Measurements from ENCODE around the gene C1orf74. TPM values are rescaled to one million over a fixed set of nuclear protein-coding genes. Genes with fewer than 3 reads are reported as not detected.

The C1orf74 gene
- total RNA-seq, 2 donors from 2014 or later: 2.2 to 2.9 TPM

DNA sequence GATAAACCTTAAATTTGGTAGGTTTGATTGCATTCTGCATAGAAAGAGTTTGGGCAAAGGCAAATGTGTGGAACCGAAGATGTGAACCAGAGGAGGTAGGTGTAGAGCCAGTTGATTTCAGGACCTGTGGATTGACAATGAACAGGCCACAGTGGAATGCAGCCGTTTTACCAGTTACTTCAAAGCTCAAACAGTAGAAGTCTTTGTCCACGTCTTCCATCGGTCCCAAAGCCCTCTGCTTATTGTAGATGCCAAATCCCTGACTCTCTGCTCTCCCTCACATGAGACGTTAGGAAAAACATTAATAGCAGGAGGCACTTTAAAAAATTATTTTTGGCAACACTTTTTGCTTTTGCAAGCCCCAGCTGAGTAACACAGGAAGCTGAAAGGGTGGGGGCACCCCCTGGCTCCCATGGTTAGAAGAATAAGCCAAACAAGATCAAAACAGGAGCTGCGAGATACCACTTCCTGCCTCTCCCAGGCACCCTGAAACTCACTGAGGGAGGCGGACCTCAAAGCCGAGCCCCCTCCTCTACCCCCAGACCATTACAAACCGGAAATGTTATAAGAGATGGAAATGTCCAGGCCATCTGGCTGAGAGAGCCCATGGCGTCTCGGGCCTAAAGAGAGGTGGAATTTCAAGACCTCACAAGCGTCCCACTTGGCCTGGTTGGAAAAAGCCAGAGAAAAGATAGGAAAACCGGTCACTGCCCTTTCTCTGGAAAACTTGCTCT lies 15.0 kb downstream of the C1orf74 start:
- Histone ChIP-seq H3K27ac (peak overlapping the region; percentile 57), H3K36me3 (no peaks in the 10 kb centered on the region), H3K9me3 (no peaks in the 10 kb centered on the region), H3K4me3 (peak overlapping the region; percentile 22), H3K4me1 (no peaks in the 10 kb centered on the region), H3K27me3 (no peaks in the 10 kb centered on the region), H3K9ac (ENCODE audit: low read depth in 2 of 2, low read length in 2 of 2) (peak overlapping the region; percentile 31 to 54)
- TF ChIP-seq, protein P1, sequence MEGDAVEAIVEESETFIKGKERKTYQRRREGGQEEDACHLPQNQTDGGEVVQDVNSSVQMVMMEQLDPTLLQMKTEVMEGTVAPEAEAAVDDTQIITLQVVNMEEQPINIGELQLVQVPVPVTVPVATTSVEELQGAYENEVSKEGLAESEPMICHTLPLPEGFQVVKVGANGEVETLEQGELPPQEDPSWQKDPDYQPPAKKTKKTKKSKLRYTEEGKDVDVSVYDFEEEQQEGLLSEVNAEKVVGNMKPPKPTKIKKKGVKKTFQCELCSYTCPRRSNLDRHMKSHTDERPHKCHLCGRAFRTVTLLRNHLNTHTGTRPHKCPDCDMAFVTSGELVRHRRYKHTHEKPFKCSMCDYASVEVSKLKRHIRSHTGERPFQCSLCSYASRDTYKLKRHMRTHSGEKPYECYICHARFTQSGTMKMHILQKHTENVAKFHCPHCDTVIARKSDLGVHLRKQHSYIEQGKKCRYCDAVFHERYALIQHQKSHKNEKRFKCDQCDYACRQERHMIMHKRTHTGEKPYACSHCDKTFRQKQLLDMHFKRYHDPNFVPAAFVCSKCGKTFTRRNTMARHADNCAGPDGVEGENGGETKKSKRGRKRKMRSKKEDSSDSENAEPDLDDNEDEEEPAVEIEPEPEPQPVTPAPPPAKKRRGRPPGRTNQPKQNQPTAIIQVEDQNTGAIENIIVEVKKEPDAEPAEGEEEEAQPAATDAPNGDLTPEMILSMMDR (IDR thresholded peaks at IDR 0.05): no peak
- DNase-seq: peak; percentile 54
- intact Hi-C loops (cut with DNase I): no loop called here

DNA sequence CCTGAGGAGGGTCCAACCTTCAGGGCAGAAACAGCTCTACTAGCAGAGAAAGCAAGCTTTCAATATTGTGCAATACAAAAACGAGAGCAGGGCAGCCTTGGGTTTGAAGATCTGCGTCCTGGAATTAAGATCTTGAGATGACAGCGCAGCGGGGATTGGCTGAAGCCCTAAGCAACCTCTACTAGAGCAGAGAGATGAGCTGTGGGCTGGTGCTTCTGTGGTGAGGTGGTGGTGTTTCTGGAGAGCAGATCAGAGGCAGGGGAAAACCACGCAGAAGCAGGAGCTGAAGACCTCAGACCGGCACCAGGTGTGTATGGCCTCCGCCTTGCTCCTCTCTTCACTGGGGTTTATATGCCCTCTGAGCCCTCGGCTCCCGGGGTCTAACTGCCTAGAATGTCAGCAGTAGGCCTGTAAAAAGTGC lies 16.0 kb downstream of the C1orf74 start:
- Histone ChIP-seq H3K4me1 (no peaks in the 10 kb centered on the region), H3K27ac (peak overlapping the region; percentile 57), H3K9ac (ENCODE audit: low read depth in 2 of 2, low read length in 2 of 2) (peak overlapping the region in 1 of 2 donors; percentile 43), H3K4me3 (peak overlapping the region; percentile 22), H3K9me3 (no peaks in the 10 kb centered on the region), H3K27me3 (no peaks in the 10 kb centered on the region), H3K36me3 (no peaks in the 10 kb centered on the region)
- intact Hi-C loops (cut with DNase I): no loop called here
- TF ChIP-seq, protein P1 (IDR thresholded peaks at IDR 0.05): no peak
- peak; percentile 37 for DNase-seq

DNA sequence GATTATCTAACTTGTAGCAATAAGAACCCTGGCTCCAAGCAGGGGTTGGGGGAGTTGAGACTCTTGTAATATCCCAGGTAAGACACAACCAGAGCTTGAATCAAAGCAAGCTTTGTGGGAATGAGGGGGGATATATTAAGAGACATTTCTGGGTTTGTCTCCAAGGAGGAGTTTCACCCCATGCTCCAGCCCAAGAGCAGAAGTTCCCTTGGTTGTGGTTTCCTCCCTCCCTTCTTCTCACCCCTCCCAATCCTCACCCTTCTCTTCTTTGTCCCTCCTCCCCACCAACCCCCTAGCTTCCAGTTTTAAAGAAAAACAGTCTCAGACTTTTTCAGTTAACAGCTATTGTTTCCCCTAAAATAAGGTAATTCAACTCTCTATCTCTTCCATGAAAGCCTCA lies 16.7 kb downstream of the C1orf74 start:
- no peak for DNase-seq
- Histone ChIP-seq H3K9ac (ENCODE audit: low read depth in 2 of 2, low read length in 2 of 2) (no peak overlapping the region), H3K4me3 (no peak overlapping the region), H3K9me3 (no peaks in the 10 kb centered on the region), H3K27ac (peak overlapping the region; percentile 57), H3K36me3 (no peaks in the 10 kb centered on the region), H3K27me3 (no peaks in the 10 kb centered on the region), H3K4me1 (no peaks in the 10 kb centered on the region)
- TF ChIP-seq, protein P1 (IDR thresholded peaks at IDR 0.05): no peak
- intact Hi-C loops (cut with DNase I): no loop called here

DNA sequence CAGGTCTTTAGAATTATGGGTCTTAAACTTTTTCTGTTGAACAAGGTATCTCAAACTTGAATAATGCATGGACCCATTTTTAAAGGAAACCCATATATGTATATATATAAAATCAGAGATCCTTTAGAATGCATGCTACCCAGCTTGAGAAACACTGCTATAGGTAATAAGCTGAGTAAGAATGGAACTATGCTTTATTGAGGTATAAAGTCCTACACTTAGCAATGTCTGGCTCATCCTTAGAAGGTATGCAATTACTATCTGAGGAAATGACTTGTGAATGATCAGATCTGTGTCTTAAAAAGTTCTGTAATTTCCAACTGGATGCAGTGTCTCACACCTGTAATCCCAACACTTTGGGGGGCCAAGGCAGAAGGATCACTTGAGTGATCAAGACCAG lies 17.3 kb downstream of the C1orf74 start:
- Histone ChIP-seq H3K9ac (ENCODE audit: low read depth in 2 of 2, low read length in 2 of 2) (no peak overlapping the region), H3K4me3 (no peak overlapping the region), H3K27me3 (no peaks in the 10 kb centered on the region), H3K4me1 (no peaks in the 10 kb centered on the region), H3K36me3 (no peaks in the 10 kb centered on the region), H3K9me3 (no peaks in the 10 kb centered on the region), H3K27ac (no peak overlapping the region)
- intact Hi-C loops (cut with DNase I): no loop called here
- no peak for DNase-seq
- TF ChIP-seq, protein P1 (IDR thresholded peaks at IDR 0.05): no peak

DNA sequence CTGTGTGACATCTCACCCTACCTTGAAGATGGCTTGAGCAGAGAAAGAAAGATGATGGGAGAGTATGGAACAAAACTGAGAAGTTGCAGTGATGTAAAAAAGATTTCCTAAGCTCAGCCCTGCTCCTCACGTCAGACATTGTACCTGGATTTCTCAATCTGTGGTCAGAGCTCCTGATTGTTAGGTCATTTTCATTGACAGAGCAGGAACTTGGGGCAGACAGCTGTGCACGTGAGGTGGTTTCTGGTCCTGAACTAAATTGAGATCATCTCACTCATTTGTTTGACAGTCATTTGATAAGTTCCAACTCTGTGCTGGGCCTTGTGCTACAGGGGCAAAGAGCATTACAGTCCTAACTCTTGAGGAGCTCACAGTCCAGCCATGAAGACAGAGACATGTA lies 18.3 kb downstream of the C1orf74 start:
- H3K9ac ChIP-seq (ENCODE audit: low read depth in 2 of 2, low read length in 2 of 2): no peak overlapping the region
- DNase-seq: no peak
- no peaks in the 10 kb centered on the region for H3K27me3 ChIP-seq
- no peaks in the 10 kb centered on the region for H3K4me1 ChIP-seq
- no peaks in the 10 kb centered on the region for H3K36me3 ChIP-seq
- H3K27ac ChIP-seq: no peak overlapping the region
- intact Hi-C loops (cut with DNase I): no loop called here
- no peak overlapping the region for H3K4me3 ChIP-seq
- TF ChIP-seq, protein P1 (IDR thresholded peaks at IDR 0.05): no peak
- H3K9me3 ChIP-seq: no peaks in the 10 kb centered on the region

All from colonic mucosa (tissue), 4 donors.